HEK293 (cell line): ENCODE results near the gene DENR.

Experiments used
- RBAK ChIP-seq: fragments of 450-650 bp; formaldehyde crosslinking; IDR thresholded peaks from 2 replicates; pipeline ENCODE4 v1.5.1; 2016; ENCODE audit warnings: missing biosample characterization, missing genetic modification characterization
- YY1 ChIP-seq: fragments of 450-650 bp; formaldehyde crosslinking; IDR thresholded peaks from 2 replicates; pipeline ENCODE4 v1.5.1; 2018; ENCODE audit warnings: missing biosample characterization, missing genetic modification characterization
- ZBTB6 ChIP-seq: fragments of 450-650 bp; formaldehyde crosslinking; IDR thresholded peaks from 2 replicates; pipeline ENCODE4 v1.5.1; 2017; ENCODE audit warnings: missing biosample characterization, missing genetic modification characterization
- ZNF175 ChIP-seq: fragments of 450-650 bp; formaldehyde crosslinking; IDR thresholded peaks from 2 replicates; pipeline ENCODE4 v1.5.1; 2016; ENCODE audit warnings: missing biosample characterization, missing genetic modification characterization
- ZNF324 ChIP-seq: fragments of 450-650 bp; formaldehyde crosslinking; IDR thresholded peaks from 2 replicates; pipeline ENCODE4 v1.5.1; 2016; ENCODE audit warnings: missing biosample characterization, missing genetic modification characterization
- ZNF558 ChIP-seq: fragments of 450-650 bp; formaldehyde crosslinking; IDR thresholded peaks from 2 replicates; pipeline ENCODE4 v1.5.1; 2016; ENCODE audit warnings: missing biosample characterization, missing genetic modification characterization
- ZNF585B ChIP-seq: fragments of 450-650 bp; formaldehyde crosslinking; IDR thresholded peaks from 2 replicates; pipeline ENCODE4 v1.5.1; 2016; ENCODE audit warnings: missing biosample characterization, missing genetic modification characterization
- TF ChIP-seq, protein P1 (sequence below): fragments of 450-650 bp; formaldehyde crosslinking; IDR thresholded peaks from 2 replicates; pipeline ENCODE4 v1.5.1; 2016; ENCODE audit warnings: missing biosample characterization, missing genetic modification characterization
- TF ChIP-seq, protein P2 (sequence below): fragments of 450-650 bp; formaldehyde crosslinking; IDR thresholded peaks from 2 replicates; pipeline ENCODE4 v1.5.1; 2017; ENCODE audit warnings: missing biosample characterization, missing genetic modification characterization

GRCh38 chr12:122726080-122726558 lies 26.5 kb upstream of the DENR start:
- TF ChIP-seq, protein P1, sequence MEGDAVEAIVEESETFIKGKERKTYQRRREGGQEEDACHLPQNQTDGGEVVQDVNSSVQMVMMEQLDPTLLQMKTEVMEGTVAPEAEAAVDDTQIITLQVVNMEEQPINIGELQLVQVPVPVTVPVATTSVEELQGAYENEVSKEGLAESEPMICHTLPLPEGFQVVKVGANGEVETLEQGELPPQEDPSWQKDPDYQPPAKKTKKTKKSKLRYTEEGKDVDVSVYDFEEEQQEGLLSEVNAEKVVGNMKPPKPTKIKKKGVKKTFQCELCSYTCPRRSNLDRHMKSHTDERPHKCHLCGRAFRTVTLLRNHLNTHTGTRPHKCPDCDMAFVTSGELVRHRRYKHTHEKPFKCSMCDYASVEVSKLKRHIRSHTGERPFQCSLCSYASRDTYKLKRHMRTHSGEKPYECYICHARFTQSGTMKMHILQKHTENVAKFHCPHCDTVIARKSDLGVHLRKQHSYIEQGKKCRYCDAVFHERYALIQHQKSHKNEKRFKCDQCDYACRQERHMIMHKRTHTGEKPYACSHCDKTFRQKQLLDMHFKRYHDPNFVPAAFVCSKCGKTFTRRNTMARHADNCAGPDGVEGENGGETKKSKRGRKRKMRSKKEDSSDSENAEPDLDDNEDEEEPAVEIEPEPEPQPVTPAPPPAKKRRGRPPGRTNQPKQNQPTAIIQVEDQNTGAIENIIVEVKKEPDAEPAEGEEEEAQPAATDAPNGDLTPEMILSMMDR (tag by site-specific recombination) = no peak
- no peak for TF ChIP-seq YY1 (tag by site-specific recombination)
- TF ChIP-seq RBAK = no peak
- TF ChIP-seq ZNF324 (tag by site-specific recombination) = no peak
- TF ChIP-seq ZBTB6 (tag by site-specific recombination) = no peak
- TF ChIP-seq ZNF558 = no peak
- no peak for TF ChIP-seq ZNF585B (tag by site-specific recombination)
- TF ChIP-seq, protein P2, sequence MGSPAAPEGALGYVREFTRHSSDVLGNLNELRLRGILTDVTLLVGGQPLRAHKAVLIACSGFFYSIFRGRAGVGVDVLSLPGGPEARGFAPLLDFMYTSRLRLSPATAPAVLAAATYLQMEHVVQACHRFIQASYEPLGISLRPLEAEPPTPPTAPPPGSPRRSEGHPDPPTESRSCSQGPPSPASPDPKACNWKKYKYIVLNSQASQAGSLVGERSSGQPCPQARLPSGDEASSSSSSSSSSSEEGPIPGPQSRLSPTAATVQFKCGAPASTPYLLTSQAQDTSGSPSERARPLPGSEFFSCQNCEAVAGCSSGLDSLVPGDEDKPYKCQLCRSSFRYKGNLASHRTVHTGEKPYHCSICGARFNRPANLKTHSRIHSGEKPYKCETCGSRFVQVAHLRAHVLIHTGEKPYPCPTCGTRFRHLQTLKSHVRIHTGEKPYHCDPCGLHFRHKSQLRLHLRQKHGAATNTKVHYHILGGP (tag by site-specific recombination) = no peak
- no peak for TF ChIP-seq ZNF175 (tag by site-specific recombination)
